ENCODE results near the gene ZNF423.

The ZNF423 gene

DNA sequence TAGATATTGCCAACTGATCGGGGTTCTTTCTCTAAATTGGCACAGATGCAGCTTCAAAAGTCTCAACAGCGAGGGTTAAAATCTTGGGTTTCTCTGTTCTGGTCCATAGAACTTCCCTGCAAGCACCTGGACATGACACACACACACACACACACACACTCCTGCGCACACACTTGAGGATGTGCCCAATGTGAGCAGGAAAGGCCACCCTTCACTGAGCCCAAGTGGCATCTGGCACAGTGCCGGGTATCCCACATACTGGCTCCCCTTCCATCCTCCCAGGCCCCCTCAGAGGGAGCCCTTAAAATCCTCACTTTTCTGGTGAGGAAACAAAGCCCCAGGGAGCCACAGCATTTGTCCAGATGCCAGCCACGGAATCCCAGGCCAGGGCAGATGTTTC is 55.5 kb downstream of the ZNF423 start:
- FAIRE-seq, result no peak

GRCh38 chr16:49799172-49799571 is 56.7 kb downstream of the ZNF423 start:
- FAIRE-seq, result no peak
- no peak for DNase-seq (ENCODE audit: insufficient read length, low spot score)

More for the DNA sequence above, 55.5 kb downstream of the ZNF423 start:
- TF ChIP-seq, protein P1, sequence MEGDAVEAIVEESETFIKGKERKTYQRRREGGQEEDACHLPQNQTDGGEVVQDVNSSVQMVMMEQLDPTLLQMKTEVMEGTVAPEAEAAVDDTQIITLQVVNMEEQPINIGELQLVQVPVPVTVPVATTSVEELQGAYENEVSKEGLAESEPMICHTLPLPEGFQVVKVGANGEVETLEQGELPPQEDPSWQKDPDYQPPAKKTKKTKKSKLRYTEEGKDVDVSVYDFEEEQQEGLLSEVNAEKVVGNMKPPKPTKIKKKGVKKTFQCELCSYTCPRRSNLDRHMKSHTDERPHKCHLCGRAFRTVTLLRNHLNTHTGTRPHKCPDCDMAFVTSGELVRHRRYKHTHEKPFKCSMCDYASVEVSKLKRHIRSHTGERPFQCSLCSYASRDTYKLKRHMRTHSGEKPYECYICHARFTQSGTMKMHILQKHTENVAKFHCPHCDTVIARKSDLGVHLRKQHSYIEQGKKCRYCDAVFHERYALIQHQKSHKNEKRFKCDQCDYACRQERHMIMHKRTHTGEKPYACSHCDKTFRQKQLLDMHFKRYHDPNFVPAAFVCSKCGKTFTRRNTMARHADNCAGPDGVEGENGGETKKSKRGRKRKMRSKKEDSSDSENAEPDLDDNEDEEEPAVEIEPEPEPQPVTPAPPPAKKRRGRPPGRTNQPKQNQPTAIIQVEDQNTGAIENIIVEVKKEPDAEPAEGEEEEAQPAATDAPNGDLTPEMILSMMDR (IDR thresholded peaks at IDR 0.05; ENCODE audit: insufficient read depth, missing control alignments), result no peak
- DNase-seq (ENCODE audit: insufficient read length, low spot score), result no peak

GRCh38 chr16:49795513-49795912 is 60.4 kb downstream of the ZNF423 start:
- FAIRE-seq, result no peak
- DNase-seq (ENCODE audit: insufficient read length, low spot score), result no peak
- TF ChIP-seq, protein P1 (IDR thresholded peaks at IDR 0.05; ENCODE audit: insufficient read depth, missing control alignments), result no peak

More at GRCh38 chr16:49799172-49799571, 56.7 kb downstream of the ZNF423 start:
- TF ChIP-seq, protein P1 (IDR thresholded peaks at IDR 0.05; ENCODE audit: insufficient read depth, missing control alignments), result no peak

GRCh38 chr16:49793244-49793643 is 62.7 kb downstream of the ZNF423 start:
- DNase-seq (ENCODE audit: insufficient read length, low spot score) (no peak), FAIRE-seq (no peak)
- TF ChIP-seq, protein P1 (IDR thresholded peaks at IDR 0.05; ENCODE audit: insufficient read depth, missing control alignments), result no peak

GRCh38 chr16:49789616-49790015 is 66.3 kb downstream of the ZNF423 start:
- FAIRE-seq (no peak), DNase-seq (ENCODE audit: insufficient read length, low spot score) (no peak)
- TF ChIP-seq, protein P1 (IDR thresholded peaks at IDR 0.05; ENCODE audit: insufficient read depth, missing control alignments), result no peak

DNA sequence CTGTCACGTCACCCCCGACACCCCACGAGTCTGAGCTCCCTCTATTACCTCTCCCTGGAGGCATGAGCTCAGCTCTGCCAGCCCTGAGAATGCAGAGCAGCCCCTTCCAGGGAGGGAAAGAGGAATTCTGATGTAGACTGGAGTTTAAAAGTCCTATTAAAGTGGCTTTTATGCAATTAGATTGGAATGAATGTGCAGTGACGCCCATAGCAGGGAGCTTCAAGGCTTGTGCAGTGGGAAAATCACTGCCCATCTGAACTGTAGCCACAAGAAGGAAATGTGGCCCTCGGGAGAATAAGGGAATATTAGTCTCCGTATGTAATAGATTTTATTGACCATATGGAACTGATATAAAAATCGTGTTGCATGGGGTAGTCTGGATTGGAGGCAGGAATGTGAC is 66.9 kb downstream of the ZNF423 start:
- no peak for FAIRE-seq
- no peak for DNase-seq (ENCODE audit: insufficient read length, low spot score)
- TF ChIP-seq, protein P1 (IDR thresholded peaks at IDR 0.05; ENCODE audit: insufficient read depth, missing control alignments), result no peak

DNA sequence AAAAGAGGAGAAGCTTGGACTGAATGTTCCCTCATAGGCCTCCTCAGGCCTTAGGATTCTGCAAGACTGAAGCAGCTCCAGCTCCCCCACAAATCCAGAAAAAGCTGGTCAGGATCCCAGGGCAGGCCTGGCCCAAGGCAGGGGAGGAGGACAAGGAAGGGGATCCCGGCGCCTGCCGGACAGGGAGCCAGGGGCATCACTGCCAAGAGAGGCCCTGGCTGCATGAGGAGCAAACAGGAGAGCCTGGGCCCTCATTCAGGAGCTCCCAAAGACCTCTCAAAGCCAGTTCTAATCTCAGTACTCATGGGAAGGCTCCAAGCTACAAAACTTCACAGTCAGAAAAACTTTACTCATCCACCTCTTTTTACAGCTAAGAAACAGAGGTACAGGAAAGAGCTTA is 67.3 kb downstream of the ZNF423 start:
- FAIRE-seq (no peak), DNase-seq (ENCODE audit: insufficient read length, low spot score) (no peak)

More for the DNA sequence above, 67.3 kb downstream of the ZNF423 start:
- TF ChIP-seq, protein P1 (IDR thresholded peaks at IDR 0.05; ENCODE audit: insufficient read depth, missing control alignments), result no peak
